GM12874 (cell line): ENCODE results near the gene ZNF236.

Experiments
- CTCF ChIP-seq: IDR thresholded peaks from 2 replicates; pipeline ENCODE4 v1.5.1; 2011; ENCODE audit warnings: low read depth, mild to moderate bottlenecking, control low read depth, low read length, moderate library complexity; ENCODE audit not compliant: insufficient read depth

ZNF236 gene

DNA sequence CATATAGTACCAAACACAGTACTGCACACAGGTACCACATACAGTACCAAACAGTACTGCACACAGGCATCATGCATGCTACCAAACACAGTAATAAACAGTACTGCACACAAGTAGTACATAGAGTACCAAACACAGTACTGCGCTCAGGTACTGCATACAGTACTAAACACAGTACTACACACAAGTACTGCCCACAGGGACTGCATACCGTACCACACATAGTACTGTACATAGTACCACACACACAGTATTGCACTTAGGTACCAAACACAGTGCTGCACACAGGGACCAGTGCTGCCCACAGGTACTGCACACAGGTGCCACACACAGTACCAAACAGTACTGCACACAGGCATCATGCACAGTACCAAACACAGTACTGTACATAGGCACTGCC is 74.9 kb downstream of the ZNF236 start:
- no peak for TF ChIP-seq CTCF

DNA sequence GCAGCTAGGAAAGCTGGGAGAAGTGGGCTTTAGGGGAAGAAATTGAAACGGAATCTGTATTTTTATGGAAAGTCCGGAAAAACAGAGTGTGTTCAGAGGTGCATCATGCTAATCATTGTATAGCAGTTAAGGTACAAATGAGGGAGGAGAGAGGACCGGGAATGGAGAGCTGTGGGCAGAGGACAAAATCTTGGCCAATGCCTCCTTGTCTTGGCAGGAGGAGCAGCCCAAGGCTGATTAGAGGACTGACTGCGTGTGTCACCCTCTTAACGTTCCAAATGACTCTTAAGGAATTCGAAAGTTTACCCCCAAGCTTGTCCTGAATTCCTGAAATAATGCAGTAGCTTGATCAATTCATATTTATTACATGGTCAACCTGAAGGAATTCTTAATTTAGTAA is 81.0 kb downstream of the ZNF236 start:
- no peak for TF ChIP-seq CTCF

DNA sequence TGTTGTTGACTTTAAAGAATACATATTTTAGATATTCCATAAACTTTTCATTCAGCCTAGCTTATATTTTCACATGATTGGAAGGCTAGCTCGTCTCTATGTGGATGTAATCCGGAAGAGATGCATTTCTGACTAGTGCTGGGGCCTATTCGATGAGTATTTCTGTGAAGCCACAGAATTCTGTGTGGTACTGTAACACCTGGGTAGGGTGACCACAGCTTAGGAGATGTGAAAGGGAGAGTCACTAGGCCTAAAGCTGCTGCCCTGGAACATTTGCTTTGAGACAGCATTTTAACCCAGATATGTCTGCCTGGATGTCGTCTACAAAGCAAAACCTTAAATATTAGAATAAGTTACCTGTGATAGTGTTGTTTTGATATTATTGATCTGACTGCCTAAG is 83.5 kb downstream of the ZNF236 start:
- TF ChIP-seq CTCF: no peak

GRCh38 chr18:76908277-76908676 is 85.9 kb downstream of the ZNF236 start:
- no peak for TF ChIP-seq CTCF

DNA sequence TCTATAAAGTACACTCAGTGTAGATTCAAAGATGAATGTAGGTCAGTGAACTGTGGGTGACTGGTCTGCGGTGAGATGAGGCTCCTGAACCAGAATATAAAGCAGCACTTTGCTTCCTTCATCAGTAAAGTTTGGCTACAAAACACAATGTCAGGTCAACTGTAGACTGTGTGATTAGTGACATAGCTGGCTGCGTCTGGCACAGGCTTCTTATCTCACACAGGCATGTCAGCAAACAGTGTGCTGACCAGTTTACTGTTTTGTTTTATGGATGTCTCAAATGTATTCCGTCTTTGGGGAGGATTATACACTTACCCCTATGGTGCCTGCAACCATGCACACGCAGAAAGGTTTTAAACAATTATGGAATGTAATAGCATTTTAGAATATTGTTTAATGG is 87.1 kb downstream of the ZNF236 start:
- TF ChIP-seq CTCF: no peak

GRCh38 chr18:76911440-76911839 is 89.1 kb downstream of the ZNF236 start:
- no peak for TF ChIP-seq CTCF

DNA sequence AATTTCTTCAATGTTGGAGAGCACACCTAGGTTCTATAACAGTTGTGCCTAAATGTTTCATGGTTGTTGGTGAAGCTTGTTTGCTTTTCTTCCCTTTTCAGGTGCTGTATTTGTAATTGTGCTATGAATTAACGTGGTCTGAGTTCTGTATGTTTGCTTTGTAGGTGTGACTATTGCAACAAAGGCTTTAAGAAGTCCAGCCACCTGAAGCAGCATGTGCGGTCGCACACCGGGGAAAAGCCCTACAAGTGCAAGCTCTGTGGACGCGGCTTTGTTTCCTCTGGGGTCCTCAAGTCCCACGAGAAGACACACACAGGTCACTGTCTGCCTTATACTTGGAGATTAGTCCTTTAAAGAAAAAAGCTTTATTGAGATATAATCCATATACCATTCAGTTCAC is 91.2 kb downstream of the ZNF236 start:
- no peak for TF ChIP-seq CTCF

DNA sequence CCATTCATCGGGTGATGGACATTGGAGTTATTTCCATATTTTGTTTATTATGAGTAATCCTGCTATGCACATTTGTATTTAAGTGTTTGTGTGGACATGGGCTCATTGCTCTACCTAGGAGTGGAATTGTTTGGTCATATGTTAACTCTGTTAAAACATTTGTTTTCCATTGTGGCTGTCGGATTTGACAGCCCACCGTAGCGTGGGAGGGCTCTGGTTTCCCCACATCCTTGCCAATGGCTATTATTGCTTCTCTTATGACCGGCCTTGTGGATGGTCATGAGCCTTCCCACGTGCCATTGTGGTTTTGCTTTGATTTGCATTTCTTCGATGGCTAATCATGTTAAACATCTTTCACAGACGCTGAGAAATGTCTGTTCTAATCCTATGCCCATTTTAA is 92.0 kb downstream of the ZNF236 start:
- TF ChIP-seq CTCF: no peak
